ENCODE data around the gene HMOX1.

DNA sequence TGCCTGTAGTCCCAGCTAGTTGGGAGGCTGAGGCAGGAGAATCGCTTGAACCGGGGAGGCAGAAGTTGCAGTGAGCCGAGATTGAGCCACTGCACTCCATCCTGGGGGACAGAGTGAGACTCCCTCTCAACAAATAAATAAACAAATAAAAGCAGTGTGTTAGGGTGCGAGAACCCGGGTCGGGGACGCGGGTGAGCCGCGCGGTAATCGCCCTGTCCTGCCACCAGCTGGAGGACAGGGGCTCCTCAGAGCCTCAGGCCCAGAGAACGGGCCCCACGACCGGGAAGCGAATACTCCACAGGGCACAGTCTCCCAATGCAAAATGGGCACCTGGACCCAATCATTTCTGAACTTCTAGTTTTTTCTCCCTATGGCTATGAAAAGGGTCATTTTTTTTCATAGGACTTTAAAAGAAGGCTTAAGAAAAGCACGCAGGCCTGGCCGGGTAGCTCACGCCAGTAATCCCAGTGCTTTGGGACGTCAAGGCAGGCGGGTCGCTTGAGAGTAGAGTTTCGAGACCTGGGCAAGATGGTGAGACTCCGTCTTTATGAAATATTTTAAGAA is 18.3 kb downstream of the HMOX1 start:
- TF ChIP-seq, protein P1, sequence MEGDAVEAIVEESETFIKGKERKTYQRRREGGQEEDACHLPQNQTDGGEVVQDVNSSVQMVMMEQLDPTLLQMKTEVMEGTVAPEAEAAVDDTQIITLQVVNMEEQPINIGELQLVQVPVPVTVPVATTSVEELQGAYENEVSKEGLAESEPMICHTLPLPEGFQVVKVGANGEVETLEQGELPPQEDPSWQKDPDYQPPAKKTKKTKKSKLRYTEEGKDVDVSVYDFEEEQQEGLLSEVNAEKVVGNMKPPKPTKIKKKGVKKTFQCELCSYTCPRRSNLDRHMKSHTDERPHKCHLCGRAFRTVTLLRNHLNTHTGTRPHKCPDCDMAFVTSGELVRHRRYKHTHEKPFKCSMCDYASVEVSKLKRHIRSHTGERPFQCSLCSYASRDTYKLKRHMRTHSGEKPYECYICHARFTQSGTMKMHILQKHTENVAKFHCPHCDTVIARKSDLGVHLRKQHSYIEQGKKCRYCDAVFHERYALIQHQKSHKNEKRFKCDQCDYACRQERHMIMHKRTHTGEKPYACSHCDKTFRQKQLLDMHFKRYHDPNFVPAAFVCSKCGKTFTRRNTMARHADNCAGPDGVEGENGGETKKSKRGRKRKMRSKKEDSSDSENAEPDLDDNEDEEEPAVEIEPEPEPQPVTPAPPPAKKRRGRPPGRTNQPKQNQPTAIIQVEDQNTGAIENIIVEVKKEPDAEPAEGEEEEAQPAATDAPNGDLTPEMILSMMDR (IDR thresholded peaks at IDR 0.05): no peak
- TF ChIP-seq POLR2A (IDR thresholded peaks at IDR 0.05) (no peak), POLR2AphosphoS5 (IDR thresholded peaks at IDR 0.05) (no peak)

All from breast epithelium (tissue), 3 donors.